Neural progenitor cell (in vitro differentiated cells): Measurements from ENCODE around the gene LDAH. TPM values are rescaled to one million over a fixed set of nuclear protein-coding genes. Genes with fewer than 3 reads are reported as not detected.

Experiments used
- DNase-seq: peaks from one replicate; pipeline ENCODE4 v3.0.0-alpha.2; 2016; ENCODE audit warnings: low spot score
- H2AFZ ChIP-seq: fragments of 200-600 bp; sonication (generic); replicated peaks from 2 replicates; pipeline ENCODE4 v1.6.1; 2016; ENCODE audit warnings: antibody characterized with exemption
- H3F3A ChIP-seq: fragments of 200-600 bp; sonication (generic); 2 replicates; pipeline ENCODE4 v1.6.1; 2016; ENCODE audit warnings: antibody characterized with exemption, low read depth
- H3K27ac ChIP-seq: fragments of 200-600 bp; sonication (generic); 2 replicates; pipeline ENCODE4 v1.5.1; 2016; ENCODE audit warnings: mild to moderate bottlenecking
- H3K27me3 ChIP-seq: fragments of 200-600 bp; sonication (generic); 2 replicates; pipeline ENCODE4 v1.6.1; 2016; ENCODE audit warnings: mild to moderate bottlenecking, moderate library complexity
- H3K36me3 ChIP-seq: fragments of 200-600 bp; sonication (generic); 2 replicates; pipeline ENCODE4 v1.5.1; 2016
- H3K4me1 ChIP-seq: fragments of 200-600 bp; sonication (generic); 2 replicates; pipeline ENCODE4 v1.6.1; 2016; ENCODE audit warnings: mixed run types
- H3K4me2 ChIP-seq: fragments of 200-600 bp; sonication (generic); 2 replicates; pipeline ENCODE4 v1.6.1; 2016
- H3K4me3 ChIP-seq: fragments of 200-600 bp; sonication (generic); 2 replicates; pipeline ENCODE4 v1.5.1; 2016
- H3K79me2 ChIP-seq: fragments of 200-600 bp; sonication (generic); 2 replicates; pipeline ENCODE4 v1.6.1; 2016; ENCODE audit warnings: low read depth
- H3K9ac ChIP-seq: fragments of 200-600 bp; sonication (generic); 2 replicates; pipeline ENCODE4 v1.6.1; 2016
- H3K9me3 ChIP-seq: fragments of 200-600 bp; sonication (generic); 2 replicates; pipeline ENCODE4 v1.5.1; 2016; ENCODE audit warnings: low read depth
- H4K20me1 ChIP-seq: fragments of 200-600 bp; sonication (generic); 2 replicates; pipeline ENCODE4 v1.6.1; 2016; ENCODE audit warnings: low read depth
- H3K27ac Mint-ChIP-seq: 3 replicates; pipeline ENCODE4 v1.8.0; 2021; ENCODE audit warnings: mixed read lengths
- H3K27me3 Mint-ChIP-seq: 2 replicates; pipeline ENCODE4 v1.8.0; 2022; ENCODE audit warnings: low read depth, mild to moderate bottlenecking, inconsistent platforms, moderate library complexity, mixed read lengths; ENCODE audit not compliant: insufficient read depth
- H3K36me3 Mint-ChIP-seq: 3 replicates; pipeline ENCODE4 v1.8.0; 2021; ENCODE audit warnings: mixed read lengths
- H3K4me1 Mint-ChIP-seq: 3 replicates; pipeline ENCODE4 v1.8.0; 2021; ENCODE audit warnings: mixed read lengths
- H3K4me3 Mint-ChIP-seq: 3 replicates; pipeline ENCODE4 v1.8.0; 2021; ENCODE audit warnings: mild to moderate bottlenecking, moderate library complexity, mixed read lengths
- H3K9me3 Mint-ChIP-seq: 3 replicates; pipeline ENCODE4 v1.8.0; 2020; ENCODE audit warnings: mixed read lengths
- EZH2 ChIP-seq: fragments of 200-600 bp; sonication (generic); IDR thresholded peaks from 2 replicates; pipeline ENCODE4 v1.6.1; 2017; ENCODE audit warnings: antibody characterized with exemption, mild to moderate bottlenecking, moderate library complexity
- EZH2phosphoT487 ChIP-seq: fragments of 200-600 bp; sonication (generic); IDR thresholded peaks from 2 replicates; pipeline ENCODE4 v1.6.1; 2017; ENCODE audit warnings: antibody characterized with exemption
- total RNA-seq: library from RNA; depleted of rRNA; stranded (reverse); fragments of >200 nt; gene quantifications from 2 replicates; pipeline ENCODE4 v1.2.3, GENCODE V29; 2015; ENCODE audit warnings: low replicate concordance
- TF ChIP-seq, protein P1 (sequence below): fragments of 200-600 bp; sonication (generic); IDR thresholded peaks from 2 replicates; pipeline ENCODE4 v1.5.1; 2017; ENCODE audit warnings: antibody characterized with exemption, mild to moderate bottlenecking

The LDAH gene
- total RNA-seq, 1 donor from 2014 or later: 45.2 TPM

- H3K9me3 ChIP-seq: no peaks in the 10 kb centered on the region
These were observed 130.8 kb downstream of the LDAH start for GRCh38 chr2:20692081-20692480.

GRCh38 chr2:20691076-20691734, 131.7 kb downstream of the LDAH start:
- Mint-ChIP-seq H3K36me3 (peaks cover 18% of the 10 kb centered on the region), H3K27ac (no peak overlapping the region)
- TF ChIP-seq EZH2phosphoT487: no peak
- no peak for TF ChIP-seq EZH2

More at GRCh38 chr2:20692081-20692480, 130.8 kb downstream of the LDAH start:
- H3K9me3 Mint-ChIP-seq: no peaks in the 10 kb centered on the region
- no peak overlapping the region for H3K27ac Mint-ChIP-seq
- no peaks in the 10 kb centered on the region for H3K4me1 ChIP-seq
- H3K4me1 Mint-ChIP-seq: no peaks in the 10 kb centered on the region
- H3K27me3 Mint-ChIP-seq: no peaks in the 10 kb centered on the region
- H3K27ac ChIP-seq: no peak overlapping the region
- no peak for DNase-seq
- H3K4me3 ChIP-seq: no peak overlapping the region
- TF ChIP-seq EZH2phosphoT487: no peak
- H3K4me2 ChIP-seq: no peak overlapping the region
- no peaks in the 10 kb centered on the region for H3K79me2 ChIP-seq
- H3K27me3 ChIP-seq: no peaks in the 10 kb centered on the region
- H3K4me3 Mint-ChIP-seq: no peak overlapping the region
- H2AFZ ChIP-seq: no peak overlapping the region
- H4K20me1 ChIP-seq: peaks cover 4% of the 10 kb centered on the region
- H3K9ac ChIP-seq: no peak overlapping the region
- H3K36me3 ChIP-seq: no peaks in the 10 kb centered on the region
- peaks cover 15% of the 10 kb centered on the region for H3K36me3 Mint-ChIP-seq
- H3F3A ChIP-seq: no peaks in the 10 kb centered on the region

GRCh38 chr2:20689428-20690264, 133.3 kb downstream of the LDAH start:
- no peak for DNase-seq

More at GRCh38 chr2:20691076-20691734, 131.7 kb downstream of the LDAH start:
- H3K4me3 ChIP-seq: no peak overlapping the region
- H3K4me2 ChIP-seq: no peak overlapping the region
- no peak for DNase-seq
- no peaks in the 10 kb centered on the region for H3K4me1 ChIP-seq
- Mint-ChIP-seq H3K4me3 (no peak overlapping the region), H3K9me3 (no peaks in the 10 kb centered on the region), H3K27me3 (no peaks in the 10 kb centered on the region), H3K4me1 (no peaks in the 10 kb centered on the region)
- H4K20me1 ChIP-seq: peaks cover 4% of the 10 kb centered on the region
- H3K27ac ChIP-seq: no peak overlapping the region
- no peaks in the 10 kb centered on the region for H3K9me3 ChIP-seq
- no peaks in the 10 kb centered on the region for H3K36me3 ChIP-seq
- H3K9ac ChIP-seq: no peak overlapping the region
- H3K79me2 ChIP-seq: no peaks in the 10 kb centered on the region
- H3F3A ChIP-seq: no peaks in the 10 kb centered on the region
- no peaks in the 10 kb centered on the region for H3K27me3 ChIP-seq
- H2AFZ ChIP-seq: no peak overlapping the region

GRCh38 chr2:20687260-20687832, 135.6 kb downstream of the LDAH start:
- Histone ChIP-seq H3K9ac (no peak overlapping the region), H3K79me2 (no peaks in the 10 kb centered on the region), H3K27me3 (no peaks in the 10 kb centered on the region), H2AFZ (no peak overlapping the region), H3K36me3 (no peaks in the 10 kb centered on the region), H3K4me2 (no peak overlapping the region), H3K4me1 (no peaks in the 10 kb centered on the region), H4K20me1 (no peaks in the 10 kb centered on the region), H3F3A (no peaks in the 10 kb centered on the region), H3K4me3 (no peak overlapping the region), H3K27ac (no peak overlapping the region), H3K9me3 (no peaks in the 10 kb centered on the region)
- no peak overlapping the region for H3K27ac Mint-ChIP-seq
- DNase-seq: no peak
- H3K9me3 Mint-ChIP-seq: no peaks in the 10 kb centered on the region
- peaks cover 2% of the 10 kb centered on the region for H3K27me3 Mint-ChIP-seq
- H3K36me3 Mint-ChIP-seq: peaks cover 27% of the 10 kb centered on the region
- no peak for TF ChIP-seq EZH2phosphoT487
- TF ChIP-seq, protein P1, sequence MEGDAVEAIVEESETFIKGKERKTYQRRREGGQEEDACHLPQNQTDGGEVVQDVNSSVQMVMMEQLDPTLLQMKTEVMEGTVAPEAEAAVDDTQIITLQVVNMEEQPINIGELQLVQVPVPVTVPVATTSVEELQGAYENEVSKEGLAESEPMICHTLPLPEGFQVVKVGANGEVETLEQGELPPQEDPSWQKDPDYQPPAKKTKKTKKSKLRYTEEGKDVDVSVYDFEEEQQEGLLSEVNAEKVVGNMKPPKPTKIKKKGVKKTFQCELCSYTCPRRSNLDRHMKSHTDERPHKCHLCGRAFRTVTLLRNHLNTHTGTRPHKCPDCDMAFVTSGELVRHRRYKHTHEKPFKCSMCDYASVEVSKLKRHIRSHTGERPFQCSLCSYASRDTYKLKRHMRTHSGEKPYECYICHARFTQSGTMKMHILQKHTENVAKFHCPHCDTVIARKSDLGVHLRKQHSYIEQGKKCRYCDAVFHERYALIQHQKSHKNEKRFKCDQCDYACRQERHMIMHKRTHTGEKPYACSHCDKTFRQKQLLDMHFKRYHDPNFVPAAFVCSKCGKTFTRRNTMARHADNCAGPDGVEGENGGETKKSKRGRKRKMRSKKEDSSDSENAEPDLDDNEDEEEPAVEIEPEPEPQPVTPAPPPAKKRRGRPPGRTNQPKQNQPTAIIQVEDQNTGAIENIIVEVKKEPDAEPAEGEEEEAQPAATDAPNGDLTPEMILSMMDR: no peak
- no peak for TF ChIP-seq EZH2
- H3K4me3 Mint-ChIP-seq: no peak overlapping the region
- peaks cover under 1% of the 10 kb centered on the region for H3K4me1 Mint-ChIP-seq

More at GRCh38 chr2:20689428-20690264, 133.3 kb downstream of the LDAH start:
- H3K4me2 ChIP-seq: no peak overlapping the region
- no peak overlapping the region for H3K9ac ChIP-seq
- H3K27ac ChIP-seq: no peak overlapping the region
- no peaks in the 10 kb centered on the region for H3K79me2 ChIP-seq
- H3K27me3 ChIP-seq: no peaks in the 10 kb centered on the region
- no peaks in the 10 kb centered on the region for H3F3A ChIP-seq
- no peaks in the 10 kb centered on the region for H3K36me3 ChIP-seq
- Mint-ChIP-seq H3K27ac (no peak overlapping the region), H3K27me3 (no peaks in the 10 kb centered on the region), H3K4me1 (no peaks in the 10 kb centered on the region), H3K9me3 (no peaks in the 10 kb centered on the region), H3K4me3 (no peak overlapping the region), H3K36me3 (peaks cover 20% of the 10 kb centered on the region)
- TF ChIP-seq, protein P1: no peak
- no peak for TF ChIP-seq EZH2
- TF ChIP-seq EZH2phosphoT487: no peak
- no peak overlapping the region for H3K4me3 ChIP-seq
- no peak overlapping the region for H2AFZ ChIP-seq
- peaks cover 4% of the 10 kb centered on the region for H4K20me1 ChIP-seq
- no peaks in the 10 kb centered on the region for H3K4me1 ChIP-seq
- H3K9me3 ChIP-seq: no peaks in the 10 kb centered on the region
